Heart left ventricle (tissue), 13 donors: ENCODE data around the gene DKK3.

Source experiments
- CTCF ChIP-seq, 12 donors: fragments of 200-600 bp; sonication (generic) in 4 of 12; IDR thresholded peaks; one replicate each; pipeline versions ENCODE4 v1.5.0 to v1.8.0; 2018 to 2022; ENCODE audit warnings: antibody characterized with exemption in 12 of 12, mild to moderate bottlenecking in 5 of 12
- POLR2A ChIP-seq, 2 donors: fragments of 450-650 bp; IDR thresholded peaks; one replicate each; pipeline ENCODE4 v1.6.1; 2017; ENCODE audit warnings: antibody characterized with exemption in 2 of 2, mild to moderate bottlenecking in 2 of 2, moderate library complexity in 2 of 2
- donor health status: ischemic (EF 13 %, LVEDD 7.1; RV severe dilation, severe dysfunction).
- donor health status: DM: no; HTN: yes; CAD: no.
- donor health status: DM: no; HTN: no; CAD: no.
- donor health status: ischemic (EF 25% LVEDD 6.9; RV normal size, moderate dysfunction).
- donor health status: ischemic (EF 25% LVEDD 5.7; RV mildly dilated, moderate dysfunction).
- donor health status: ischemic (EF 35%, LVEDD 5.7; RV mildly dilated, moderate dysfunction).
- donor health status: nonischemic (EF 11% LVEDD 7.7; RV severe dilation, severe dysfunction).
- donor health status: DM: yes; HTN: yes; CAD: no.
- donor health status: PGD.
- donor health status: ischemic (EF 29% LVEDD 5.4; RV normal size, mild dysfunction).
- donor health status: nonischemic (EF 23%, LVEDD 6.1; RV moderate dilation, normal function).

- TF ChIP-seq CTCF (IDR thresholded peaks at IDR 0.05), result no peak
- TF ChIP-seq POLR2A (IDR thresholded peaks at IDR 0.05), result no peak
Measured at GRCh38 chr11:12024254-12024926, 16.0 kb upstream of the DKK3 start.
